SH-SY5Y (cell line): ENCODE results near the gene LRRC3B.

ENCODE experiments used
- GATA2 ChIP-seq: IDR thresholded peaks from 2 replicates; pipeline ENCODE4 v1.6.1; 2011; ENCODE audit warnings: mild to moderate bottlenecking, low read depth, low read length
- GATA3 ChIP-seq: IDR thresholded peaks from 2 replicates; pipeline ENCODE4 v1.6.1; 2011; ENCODE audit warnings: low read depth, mild to moderate bottlenecking, low read length, moderate library complexity

DNA sequence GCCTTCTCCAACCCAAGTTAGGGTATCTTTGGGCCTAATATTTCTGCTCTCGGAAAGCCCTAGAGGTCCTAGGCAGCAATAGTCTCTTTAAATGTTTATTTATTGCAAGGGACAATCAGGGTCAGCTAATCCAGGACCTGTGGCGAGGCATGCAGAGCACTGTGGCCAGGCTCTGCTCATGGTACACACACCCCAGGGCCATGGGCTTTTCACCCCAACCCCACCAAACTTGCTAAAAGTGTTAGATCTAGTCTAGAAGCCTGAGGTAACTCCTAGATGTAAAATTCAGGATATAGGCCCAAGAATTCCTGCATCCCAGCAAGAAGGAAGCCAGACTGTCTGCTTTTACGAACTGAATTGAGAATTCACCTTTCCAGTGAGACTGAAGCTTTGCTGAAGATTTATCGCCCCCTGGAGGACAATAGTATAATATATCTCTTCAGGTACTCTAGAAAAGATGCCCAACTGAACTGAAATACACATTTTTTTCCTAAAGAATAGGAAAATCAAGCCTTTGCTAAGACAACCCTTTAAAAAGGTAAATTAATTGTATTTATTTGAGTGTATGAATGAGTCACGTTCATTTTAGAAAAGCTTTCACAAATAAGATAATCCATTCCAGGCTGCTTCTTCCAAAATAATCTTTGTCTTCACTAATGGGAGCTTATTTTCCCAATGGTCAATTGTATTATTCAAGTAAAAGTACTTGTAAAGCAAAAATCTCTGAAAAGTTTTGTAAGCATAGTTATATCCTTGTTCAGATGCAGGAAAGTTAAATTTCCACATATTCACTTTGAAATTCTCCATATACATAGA, 89.8 kb downstream of the LRRC3B start:
- TF ChIP-seq GATA3: no peak
- no peak for TF ChIP-seq GATA2
